NCI-H446 treated with DMSO at 0.1 percent for 48 hours (cell line): ENCODE data around the gene CDK14.

Experiments used
- DNase-seq: peaks from one replicate; lab custom pipeline; 2025; lab: John Stamatoyannopoulos, UW

Gene CDK14

GRCh38 chr7:91050677-91051076, 454.6 kb downstream of the CDK14 start:
- DNase-seq, result no peak

- DNase-seq, result no peak
These were observed 455.8 kb downstream of the CDK14 start for GRCh38 chr7:91051966-91052365.

DNA sequence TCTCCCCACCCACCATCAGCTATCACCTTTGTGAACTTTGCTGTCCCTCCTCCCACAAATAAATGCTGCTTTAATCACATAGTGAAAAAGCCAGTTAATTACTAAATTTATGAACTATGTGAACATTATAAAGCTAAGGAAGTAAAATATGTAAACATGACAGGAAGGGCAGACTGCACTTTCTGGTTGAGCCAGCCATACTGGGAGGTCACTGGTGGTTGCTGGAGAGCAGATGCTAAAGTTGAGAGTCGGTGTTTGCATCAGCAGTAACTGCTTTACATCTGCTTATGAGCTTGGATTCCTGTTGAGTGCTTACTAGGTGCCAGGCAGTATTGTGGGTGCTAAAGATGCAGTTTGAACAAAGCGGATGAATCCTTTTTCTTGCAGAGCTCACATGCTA, 458.3 kb downstream of the CDK14 start:
- no peak for DNase-seq

DNA sequence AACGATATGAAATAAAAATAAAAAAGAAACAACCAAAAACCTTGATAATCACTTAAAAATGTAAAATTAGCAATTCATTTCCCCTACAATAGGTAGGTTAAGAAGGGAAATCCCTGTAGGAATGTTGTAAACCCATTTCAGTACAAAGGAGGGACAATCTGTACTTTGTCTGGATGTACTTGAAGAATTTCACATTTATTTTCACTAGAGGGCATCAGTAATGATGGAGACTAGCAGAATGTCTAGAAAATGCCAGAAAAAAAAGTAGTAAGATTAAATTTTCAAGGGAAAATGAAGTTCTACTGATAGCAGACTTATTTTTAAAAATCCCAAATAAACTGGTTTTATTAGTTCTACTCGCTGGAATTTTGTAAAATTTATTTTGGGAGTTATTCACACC, 459.1 kb downstream of the CDK14 start:
- no peak for DNase-seq

DNA sequence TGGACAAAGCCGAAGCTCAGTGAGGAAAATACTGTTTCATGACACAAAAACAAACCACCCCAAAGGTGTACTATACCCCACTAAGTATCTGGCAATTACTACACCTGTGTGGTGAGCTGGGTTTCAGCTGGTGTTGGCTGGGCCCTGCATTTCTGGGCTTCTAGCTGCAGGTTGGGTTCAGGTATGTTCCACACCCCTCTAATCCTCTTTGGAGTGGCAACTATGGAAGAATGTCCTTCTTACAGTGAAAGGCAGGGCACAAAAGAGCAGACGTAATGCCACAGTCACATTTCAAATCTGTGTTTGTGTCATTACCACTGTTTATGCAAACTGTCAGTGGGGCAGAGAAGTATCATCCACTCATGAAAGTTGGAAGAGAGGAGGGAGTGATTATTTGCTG, 466.6 kb downstream of the CDK14 start:
- no peak for DNase-seq

- DNase-seq, result no peak
These were observed 467.9 kb downstream of the CDK14 start for GRCh38 chr7:91064052-91064451.

GRCh38 chr7:91064938-91065337, 468.8 kb downstream of the CDK14 start:
- DNase-seq, result no peak

GRCh38 chr7:91066627-91067026, 470.5 kb downstream of the CDK14 start:
- DNase-seq, result no peak

DNA sequence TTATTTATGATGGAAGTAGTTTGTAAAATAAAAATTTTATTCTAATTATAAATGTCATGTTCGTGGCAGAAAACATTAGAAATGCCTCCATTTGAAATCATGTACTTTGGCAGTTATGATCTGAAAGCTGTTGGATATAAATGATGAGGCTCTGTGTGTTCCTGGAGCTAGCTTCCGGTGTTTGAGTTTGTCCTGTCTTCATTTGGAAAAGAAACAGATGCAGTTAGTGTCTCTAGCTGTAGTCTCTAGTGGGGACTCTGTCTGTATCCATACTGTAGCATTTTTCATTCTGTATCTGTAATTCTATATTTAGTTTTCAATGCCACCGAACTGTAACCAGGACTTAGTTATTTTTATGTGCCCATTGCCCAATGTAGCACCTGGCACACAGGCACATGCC, 471.1 kb downstream of the CDK14 start:
- no peak for DNase-seq

GRCh38 chr7:91068136-91068795, 472.1 kb downstream of the CDK14 start:
- no peak for DNase-seq

- no peak for DNase-seq
These were observed 473.0 kb downstream of the CDK14 start for GRCh38 chr7:91069146-91069545.

GRCh38 chr7:91079487-91079886, 483.4 kb downstream of the CDK14 start:
- no peak for DNase-seq

DNA sequence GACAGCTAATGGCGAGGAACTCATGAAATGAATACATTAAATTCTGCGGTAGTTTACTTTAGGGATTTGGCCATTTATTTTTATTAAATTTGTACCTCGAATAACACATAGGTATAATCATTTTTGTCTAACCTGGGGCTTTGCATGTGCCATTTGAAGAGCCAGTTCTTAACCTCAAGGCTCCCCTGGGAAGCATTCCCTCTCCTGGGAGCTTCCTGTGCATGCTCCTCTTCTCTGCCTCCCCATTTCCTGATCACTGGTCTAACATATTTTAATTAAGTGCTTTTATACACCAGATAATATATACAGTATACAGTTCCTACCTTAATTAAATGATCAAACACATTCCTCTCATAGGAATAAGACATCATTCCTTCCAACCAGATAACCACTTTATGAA, 484.2 kb downstream of the CDK14 start:
- no peak for DNase-seq

- DNase-seq, result no peak
These were observed 485.9 kb downstream of the CDK14 start for GRCh38 chr7:91082038-91082437.

- DNase-seq, result peak; percentile 21
These were observed 486.9 kb downstream of the CDK14 start for GRCh38 chr7:91082852-91083495.

DNA sequence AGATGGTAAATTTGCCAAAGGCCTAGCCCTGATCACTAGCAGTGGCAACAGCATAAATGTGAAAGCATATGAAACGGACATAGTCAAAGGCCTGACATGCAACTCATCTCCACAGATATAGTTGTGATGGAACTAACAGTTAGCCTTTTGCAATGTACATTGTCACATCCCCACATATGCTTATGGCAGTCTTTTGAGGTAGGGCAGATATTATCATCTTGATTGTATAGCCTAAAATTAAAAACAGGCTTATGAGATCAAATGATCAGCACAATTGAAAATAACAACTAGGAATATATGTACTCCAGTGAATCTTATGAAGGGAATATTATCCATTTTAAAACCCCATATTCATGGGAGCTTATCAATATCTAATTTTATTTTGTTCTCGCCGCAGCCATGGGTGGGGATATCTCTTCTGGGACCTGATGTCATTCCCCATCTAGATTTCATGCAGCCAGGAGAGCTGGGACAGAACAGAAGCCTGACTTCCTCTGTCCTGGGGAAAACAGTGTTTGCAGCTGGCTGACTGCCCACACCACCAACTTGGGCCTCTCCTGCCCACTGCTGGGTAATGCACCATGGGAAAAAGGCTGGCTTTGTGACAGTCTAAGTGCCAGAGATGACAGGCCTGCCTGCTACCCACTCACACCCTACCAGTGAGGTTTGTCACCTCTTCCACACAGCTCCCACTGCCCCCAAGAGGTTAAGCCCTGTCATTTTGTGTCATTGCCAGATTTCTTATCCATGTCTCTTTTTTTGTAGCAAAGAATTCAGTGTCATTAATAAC, 487.9 kb downstream of the CDK14 start:
- DNase-seq, result peak; percentile 9

GRCh38 chr7:91085175-91085574, 489.1 kb downstream of the CDK14 start:
- no peak for DNase-seq

GRCh38 chr7:91086200-91086599, 490.1 kb downstream of the CDK14 start:
- no peak for DNase-seq

DNA sequence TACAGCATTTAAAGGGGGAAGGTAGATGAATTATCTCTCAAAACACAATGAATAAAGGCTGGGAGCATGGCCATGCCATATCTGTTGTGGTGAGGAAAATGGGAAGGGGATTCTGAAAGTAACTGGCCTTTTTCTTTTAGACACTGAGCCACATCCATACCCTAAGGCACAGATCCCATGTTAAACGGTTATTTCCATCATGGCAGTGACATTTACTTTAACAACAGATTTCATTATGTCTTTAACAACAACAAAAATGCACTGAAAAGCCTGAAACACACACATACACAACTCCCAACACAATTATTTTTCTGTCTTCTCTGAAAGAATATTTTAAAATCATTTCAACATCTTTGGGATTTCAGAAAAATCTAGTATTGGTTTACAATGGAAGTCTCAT, 492.0 kb downstream of the CDK14 start:
- no peak for DNase-seq

DNA sequence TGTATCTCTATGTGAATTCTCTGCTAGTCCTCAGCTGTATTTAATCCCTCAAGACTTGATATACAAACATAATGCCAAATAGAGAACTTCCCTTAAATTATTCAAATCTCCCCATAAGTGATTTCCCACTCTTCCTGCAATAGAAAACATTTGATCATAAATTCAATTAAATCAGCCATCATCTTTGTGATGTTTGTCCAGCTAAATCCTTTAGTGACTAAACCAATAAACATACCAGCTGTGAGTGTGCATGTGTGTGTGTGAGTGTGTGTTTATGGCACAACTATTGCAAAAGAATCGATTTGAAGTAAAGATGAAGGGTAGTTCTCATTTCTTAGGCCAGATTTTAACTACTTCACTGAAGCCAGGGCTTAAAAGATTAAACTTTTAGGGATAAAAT, 492.6 kb downstream of the CDK14 start:
- DNase-seq, result no peak

GRCh38 chr7:91089382-91089963, 493.4 kb downstream of the CDK14 start:
- peak; percentile 16 for DNase-seq

DNA sequence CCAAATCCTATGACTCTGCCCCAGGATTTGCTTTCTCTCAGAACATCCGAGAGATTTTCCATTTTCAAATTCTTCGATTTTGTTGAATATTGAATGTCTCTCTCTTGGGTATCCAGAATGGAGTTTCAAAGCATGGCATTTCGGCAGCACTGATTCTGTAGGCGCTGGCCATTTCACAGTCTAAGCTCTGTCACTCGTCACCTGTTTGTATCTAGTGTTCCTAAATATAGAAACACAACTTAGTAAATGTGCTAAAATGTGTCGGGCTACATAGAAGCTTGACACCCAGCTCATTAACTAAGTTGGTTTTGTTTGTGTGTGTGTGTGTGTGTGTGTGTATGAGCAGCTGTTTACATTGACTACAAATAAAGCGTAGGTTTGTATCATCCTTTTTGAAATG, 494.6 kb downstream of the CDK14 start:
- DNase-seq, result no peak

- no peak for DNase-seq
These were observed 495.5 kb downstream of the CDK14 start for GRCh38 chr7:91091631-91092030.
